Chondrocyte (in vitro differentiated cells): Measurements from ENCODE around the gene SND1. TPM values are rescaled to one million over a fixed set of nuclear protein-coding genes. Genes with fewer than 3 reads are reported as not detected.
A peak's percentile ranks its signal among the peaks of the same experiment; 100 is the strongest.

Source experiments
- DNase-seq: peaks from one replicate; pipeline ENCODE4 v3.0.0; 2021; ENCODE audit warnings: mixed read lengths, low spot score
- H3K27ac Mint-ChIP-seq: one replicate; pipeline ENCODE4 v1.8.0; 2021; ENCODE audit warnings: mild to moderate bottlenecking, moderate library complexity, mixed read lengths; ENCODE audit not compliant: unreplicated experiment
- H3K27me3 Mint-ChIP-seq: 2 replicates; pipeline ENCODE4 v1.8.0; 2021; ENCODE audit warnings: low read depth, mixed read lengths
- H3K36me3 Mint-ChIP-seq: 2 replicates; pipeline ENCODE4 v1.8.0; 2021; ENCODE audit warnings: low read depth, mixed read lengths
- H3K4me1 Mint-ChIP-seq: 2 replicates; pipeline ENCODE4 v1.8.0; 2021; ENCODE audit warnings: low read depth, mild to moderate bottlenecking, mixed read lengths
- H3K4me3 Mint-ChIP-seq: one replicate; pipeline ENCODE4 v1.8.0; 2021; ENCODE audit warnings: mild to moderate bottlenecking, moderate library complexity, mixed read lengths; ENCODE audit not compliant: unreplicated experiment
- H3K9me3 Mint-ChIP-seq: 2 replicates; pipeline ENCODE4 v1.8.0; 2021; ENCODE audit warnings: low read depth, mixed read lengths
- CTCF ChIP-seq: fragments of 200-600 bp; sonication (generic); IDR thresholded peaks from 2 replicates; pipeline ENCODE4 v1.5.0; 2021; ENCODE audit warnings: antibody characterized with exemption, mild to moderate bottlenecking, moderate library complexity
- total RNA-seq: library from RNA; stranded (reverse); gene quantifications from 3 replicates; pipeline ENCODE4 v1.2.1, GENCODE V29; 2021

SND1 gene
- total RNA-seq, 1 donor from 2014 or later = 229 TPM

- H3K9me3 Mint-ChIP-seq = no peaks in the 10 kb centered on the region
- TF ChIP-seq CTCF = no peak
- H3K4me1 Mint-ChIP-seq = peaks cover 39% of the 10 kb centered on the region
- H3K27ac Mint-ChIP-seq = peak overlapping the region; percentile 38
- peaks cover 10% of the 10 kb centered on the region for H3K36me3 Mint-ChIP-seq
- DNase-seq = no peak
- no peak overlapping the region for H3K4me3 Mint-ChIP-seq
- H3K27me3 Mint-ChIP-seq = no peaks in the 10 kb centered on the region
Measured at GRCh38 chr7:127993987-127994386, 342.0 kb downstream of the SND1 start.

GRCh38 chr7:127995156-127995880 lies 343.3 kb downstream of the SND1 start:
- Mint-ChIP-seq H3K36me3 (peaks cover 10% of the 10 kb centered on the region), H3K9me3 (no peaks in the 10 kb centered on the region), H3K4me3 (no peak overlapping the region), H3K27me3 (no peaks in the 10 kb centered on the region), H3K4me1 (peaks cover 39% of the 10 kb centered on the region), H3K27ac (peak overlapping the region; percentile 77)
- no peak for TF ChIP-seq CTCF
- DNase-seq = no peak

- Mint-ChIP-seq H3K4me1 (peaks cover 39% of the 10 kb centered on the region), H3K27ac (peak overlapping the region; percentile 77)
Measured at GRCh38 chr7:127995881-127996215, 343.9 kb downstream of the SND1 start.

GRCh38 chr7:127996253-127997071 lies 344.5 kb downstream of the SND1 start:
- TF ChIP-seq CTCF = no peak
- Mint-ChIP-seq H3K36me3 (peaks cover 6% of the 10 kb centered on the region), H3K27ac (peak overlapping the region; percentile 77), H3K9me3 (no peaks in the 10 kb centered on the region), H3K4me3 (no peak overlapping the region), H3K4me1 (peaks cover 39% of the 10 kb centered on the region), H3K27me3 (no peaks in the 10 kb centered on the region)
- no peak for DNase-seq

More at GRCh38 chr7:127995881-127996215, 343.9 kb downstream of the SND1 start:
- Mint-ChIP-seq H3K9me3 (no peaks in the 10 kb centered on the region), H3K27me3 (no peaks in the 10 kb centered on the region), H3K36me3 (peaks cover 10% of the 10 kb centered on the region), H3K4me3 (no peak overlapping the region)
- TF ChIP-seq CTCF = no peak
- DNase-seq = no peak

- Mint-ChIP-seq H3K4me3 (no peak overlapping the region), H3K36me3 (peaks cover 6% of the 10 kb centered on the region), H3K4me1 (peaks cover 39% of the 10 kb centered on the region), H3K27me3 (no peaks in the 10 kb centered on the region), H3K9me3 (no peaks in the 10 kb centered on the region), H3K27ac (no peak overlapping the region)
- DNase-seq = no peak
- no peak for TF ChIP-seq CTCF
Measured at GRCh38 chr7:127997226-127997922, 345.4 kb downstream of the SND1 start.
